Activated naive CD8-positive, alpha-beta T cell treated with anti-CD3 and anti-CD28 coated beads, Interleukin-2, amount 50 U/mL, for 16 hours (primary cell): ENCODE data around the gene NEDD4L.
"Not testable (repeated sequence)": the region's sequence is repeated elsewhere in the genome, so short reads cannot be mapped to it uniquely, and the experiment has no call there.

Experiments
- DNase-seq: peaks from one replicate; pipeline ENCODE4 v3.0.0-alpha.2; 2020; ENCODE audit warnings: low read depth, low spot score

The NEDD4L gene

GRCh38 chr18:58026857-58027256, 17.2 kb upstream of the NEDD4L start:
- no peak for DNase-seq

GRCh38 chr18:58027341-58027740, 16.7 kb upstream of the NEDD4L start:
- no peak for DNase-seq

DNA sequence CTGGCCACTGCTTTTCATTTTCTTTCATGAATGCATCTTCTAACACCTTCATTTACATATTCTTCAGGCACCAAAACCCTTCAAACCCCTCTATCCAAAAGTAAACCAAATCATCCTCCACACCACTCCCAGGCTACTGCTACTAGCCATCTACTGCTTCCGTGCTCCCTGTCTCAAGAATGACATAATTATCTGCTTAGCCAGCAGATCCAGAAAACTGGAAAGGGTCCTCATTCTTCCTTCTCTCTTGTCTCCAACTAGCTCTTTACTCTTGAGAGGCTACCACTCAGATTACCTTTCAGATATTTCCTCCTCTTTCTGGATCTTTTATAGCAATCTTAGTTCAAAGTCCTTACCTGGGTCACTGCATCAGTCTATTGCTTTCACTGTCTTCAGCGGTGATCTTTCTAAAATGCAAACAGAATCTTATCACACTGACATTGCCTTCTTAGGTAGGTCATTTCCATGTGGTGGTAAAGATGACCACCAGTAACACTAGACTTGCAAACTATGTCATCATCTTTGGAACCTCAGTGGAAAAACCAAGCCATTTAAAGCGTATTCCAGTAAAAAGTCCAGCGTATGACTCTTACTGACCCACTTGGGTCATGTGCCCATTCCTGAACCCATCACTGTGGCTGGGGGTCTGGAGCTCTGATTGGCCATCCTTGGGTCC, 15.8 kb upstream of the NEDD4L start:
- DNase-seq: no peak

GRCh38 chr18:58032233-58032632, 11.8 kb upstream of the NEDD4L start:
- no peak for DNase-seq

DNA sequence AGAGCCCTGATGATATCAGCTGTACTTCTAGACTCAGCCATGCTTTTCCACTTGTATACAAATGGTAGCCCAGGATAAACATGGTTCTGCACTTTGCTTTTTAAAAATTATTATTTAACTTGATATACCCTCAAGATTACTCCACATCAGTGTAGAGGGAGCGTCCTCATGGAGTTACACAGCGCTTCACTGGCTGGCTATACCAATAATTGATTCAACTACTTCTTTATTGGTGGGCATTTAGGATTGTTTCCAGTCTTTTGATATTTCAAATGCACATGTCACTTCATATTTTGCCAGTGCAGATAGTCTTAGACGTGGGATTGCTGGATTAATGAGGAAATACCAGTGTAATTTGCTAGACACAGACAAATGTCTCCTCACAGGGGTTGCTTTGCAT, 10.8 kb upstream of the NEDD4L start:
- no peak for DNase-seq

GRCh38 chr18:58034370-58034769, 9.7 kb upstream of the NEDD4L start:
- DNase-seq: no peak

GRCh38 chr18:58037163-58037562, 6.9 kb upstream of the NEDD4L start:
- DNase-seq: no peak

DNA sequence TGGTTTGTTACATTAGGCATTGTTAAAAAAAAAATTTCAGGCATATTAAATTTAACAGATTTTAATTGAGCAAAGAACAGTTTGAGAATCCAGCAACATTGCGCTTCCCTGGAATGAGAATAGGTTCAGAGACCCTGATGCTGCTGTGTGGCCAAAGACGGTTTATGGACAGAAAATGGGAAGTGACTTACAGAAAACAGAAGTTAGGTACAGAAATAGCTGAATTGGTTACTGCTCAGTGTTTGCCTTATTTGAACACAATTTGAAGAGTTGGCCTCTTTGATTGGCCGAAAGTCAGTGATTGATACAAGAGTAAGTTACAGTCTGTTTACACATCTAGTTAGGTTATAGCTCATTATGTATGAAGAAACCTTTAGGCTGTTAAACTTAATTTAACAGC, 6.0 kb upstream of the NEDD4L start:
- DNase-seq: no peak

- no peak for DNase-seq
These were observed 2.4 kb upstream of the NEDD4L start for GRCh38 chr18:58041633-58042032.

- DNase-seq: no peak
These were observed 1.1 kb upstream of the NEDD4L start for GRCh38 chr18:58042826-58043490.

DNA sequence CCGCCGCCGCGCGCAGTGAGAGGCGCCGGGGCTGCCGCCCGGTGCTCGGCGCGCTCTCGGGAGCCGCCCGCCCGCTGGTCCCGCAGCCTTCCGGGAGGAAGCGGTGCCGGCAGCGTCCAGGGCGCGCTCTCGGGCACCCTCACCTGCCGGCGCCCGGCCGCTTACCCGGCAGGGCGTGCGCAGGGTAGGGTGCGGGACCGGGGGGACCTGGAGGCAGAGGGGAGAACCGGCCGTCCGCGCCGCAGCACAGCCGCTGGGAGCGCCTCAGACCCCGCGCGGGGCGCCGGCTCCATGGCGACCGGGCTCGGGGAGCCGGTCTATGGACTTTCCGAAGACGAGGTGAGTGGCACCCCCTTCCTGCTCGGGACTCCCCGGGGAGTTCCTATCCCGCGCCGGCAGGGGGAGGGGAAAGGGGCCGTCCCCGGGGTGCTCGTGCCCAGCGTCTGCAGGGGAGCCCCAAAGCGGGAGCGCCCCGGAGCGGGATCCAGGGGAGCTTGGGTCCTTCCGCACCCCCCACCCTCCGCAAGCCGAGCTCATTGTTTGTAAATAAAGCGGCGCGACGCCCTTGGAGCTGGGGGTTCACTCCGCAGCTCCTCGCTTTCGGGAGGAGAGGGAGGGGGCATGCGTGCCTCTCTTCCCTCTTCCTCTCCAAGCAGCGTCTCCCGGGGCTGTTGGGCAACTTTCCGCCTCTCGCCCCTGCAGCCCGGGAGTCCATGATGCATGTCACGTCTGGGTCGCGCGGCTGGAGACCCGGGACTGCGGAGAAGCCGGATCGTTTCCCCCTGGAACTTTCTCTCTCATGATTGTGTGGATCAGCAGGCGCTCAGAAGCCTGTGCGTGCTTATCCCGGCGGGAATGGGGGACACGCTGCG, 580 bp downstream of the NEDD4L start:
- DNase-seq: no peak

DNA sequence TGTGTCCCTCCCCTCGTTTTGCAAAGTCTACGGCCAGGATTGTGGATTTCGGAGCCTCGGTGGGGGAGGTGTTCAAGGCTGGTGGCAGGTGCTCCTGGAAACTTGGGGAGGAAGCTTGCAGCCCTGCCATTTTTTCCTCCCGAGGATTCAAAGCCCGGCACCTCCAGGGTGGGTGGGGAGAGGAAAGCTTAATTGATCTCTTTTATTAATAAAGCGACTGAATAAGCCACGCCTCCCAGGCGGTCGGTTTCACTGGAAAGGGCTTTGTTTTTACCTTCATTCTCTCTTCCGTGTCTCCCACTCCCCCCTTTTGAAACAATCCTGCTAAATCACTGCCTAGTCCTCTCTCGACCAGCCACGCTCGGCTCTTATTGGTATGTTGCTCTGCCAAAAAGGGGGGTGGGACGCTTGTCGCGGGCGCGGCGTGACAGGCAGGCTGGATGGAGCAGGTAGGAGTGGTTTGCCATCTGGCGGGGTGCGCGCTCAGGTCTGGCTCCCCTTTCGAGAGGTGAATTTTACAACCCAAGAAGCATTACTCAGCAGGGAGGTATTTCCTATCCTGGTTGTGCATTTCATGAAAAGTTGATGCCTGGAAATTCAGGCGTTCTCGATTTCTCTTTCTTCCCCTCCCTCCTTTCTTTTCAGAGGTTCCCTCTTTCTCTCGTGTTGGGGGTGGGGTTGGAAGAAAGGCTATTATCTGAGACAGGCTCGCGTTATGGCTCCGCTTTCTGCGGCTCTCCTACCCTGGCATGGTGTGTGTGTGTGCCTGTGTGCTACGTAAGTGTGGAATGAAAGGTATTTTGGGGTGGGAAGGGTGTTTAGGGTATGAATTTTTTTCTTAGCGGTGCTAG, 1.4 kb downstream of the NEDD4L start:
- DNase-seq: no peak

DNA sequence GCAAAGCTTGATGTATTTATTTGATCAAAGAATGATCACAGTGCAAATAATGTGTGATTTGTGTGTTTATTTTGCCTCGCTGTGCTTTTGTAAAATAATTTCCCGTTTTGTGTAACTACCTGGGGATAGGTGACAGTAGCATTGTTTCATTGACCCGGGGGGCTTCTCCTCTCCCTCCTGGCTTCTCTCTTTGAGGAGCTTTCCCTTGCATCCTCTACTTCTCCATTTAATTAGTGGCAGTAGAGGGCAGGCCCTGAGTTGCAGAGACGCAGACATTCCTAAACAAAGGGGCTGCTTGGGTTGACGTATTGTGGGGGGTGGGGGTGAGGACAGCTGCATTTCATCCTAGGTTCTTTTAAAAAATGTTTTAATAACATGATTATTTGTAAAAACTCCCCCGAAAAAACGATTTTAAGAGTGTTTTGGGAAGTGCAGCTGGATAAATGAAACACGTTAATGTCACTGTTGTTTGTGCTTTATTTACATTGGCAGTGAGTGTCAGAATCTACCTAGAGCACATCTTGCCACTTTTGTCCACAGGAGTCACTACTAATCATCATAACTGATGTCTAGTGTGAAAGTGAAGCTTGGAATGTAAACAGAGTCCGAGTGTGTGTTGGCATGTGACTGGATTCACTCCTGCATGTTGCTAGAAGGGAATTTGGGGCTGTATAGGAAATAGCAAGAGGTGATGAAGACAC, 2.2 kb downstream of the NEDD4L start:
- DNase-seq: no peak

DNA sequence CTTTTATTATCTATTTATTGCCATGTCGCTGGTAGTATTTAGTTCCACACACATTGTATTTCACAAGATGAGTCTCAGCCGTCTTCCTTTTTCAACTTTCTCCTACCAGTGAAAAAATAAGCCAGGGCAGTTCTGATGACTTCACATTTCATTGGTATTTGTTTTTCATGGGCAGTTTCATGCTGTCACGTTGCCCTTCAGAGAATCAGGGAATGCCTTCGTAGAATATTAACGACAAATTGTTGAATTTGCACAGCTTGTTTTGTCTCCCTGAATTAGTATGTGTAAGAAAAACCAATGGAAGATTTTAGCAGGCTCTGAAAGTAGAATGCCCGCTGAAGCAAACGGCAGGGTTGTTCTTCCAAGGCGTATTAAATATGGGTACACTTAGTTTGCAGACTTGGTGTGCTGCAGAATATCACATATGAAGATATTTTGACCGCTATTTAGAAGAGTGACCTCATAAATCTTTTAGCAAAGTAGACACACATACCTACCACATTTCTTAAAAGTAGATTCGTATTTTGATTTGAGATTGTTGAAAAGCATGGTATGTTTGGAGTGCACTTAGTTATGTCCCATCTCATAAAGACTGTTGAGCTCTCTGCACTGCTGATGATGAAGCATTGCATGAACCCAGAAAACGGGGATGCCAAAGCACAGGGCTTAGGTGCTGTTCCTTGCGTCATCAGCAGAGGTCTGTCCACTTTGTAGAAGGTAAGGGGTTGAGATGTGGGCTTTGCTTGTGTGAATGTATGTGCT, 2.9 kb downstream of the NEDD4L start:
- DNase-seq: no peak

DNA sequence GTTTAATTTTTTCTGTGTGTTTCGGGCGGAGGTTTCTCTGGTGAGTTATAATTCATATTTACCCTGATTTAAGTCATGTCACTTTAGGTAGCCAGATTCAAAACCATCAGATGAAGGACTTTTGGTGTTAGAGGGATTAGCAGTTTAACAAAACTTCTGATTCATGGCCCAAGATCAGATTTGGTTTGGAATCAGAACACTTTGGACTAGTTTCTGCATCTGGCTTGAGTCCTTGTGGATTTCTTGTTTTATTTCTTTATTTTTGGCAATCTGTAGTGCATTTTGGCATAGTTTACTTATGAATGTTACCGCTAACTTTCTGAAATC, 3.5 kb downstream of the NEDD4L start:
- DNase-seq: no peak

- no peak for DNase-seq
These were observed 4.1 kb downstream of the NEDD4L start for GRCh38 chr18:58048081-58048642.

- DNase-seq: no peak
These were observed 5.1 kb downstream of the NEDD4L start for GRCh38 chr18:58049000-58049688.

DNA sequence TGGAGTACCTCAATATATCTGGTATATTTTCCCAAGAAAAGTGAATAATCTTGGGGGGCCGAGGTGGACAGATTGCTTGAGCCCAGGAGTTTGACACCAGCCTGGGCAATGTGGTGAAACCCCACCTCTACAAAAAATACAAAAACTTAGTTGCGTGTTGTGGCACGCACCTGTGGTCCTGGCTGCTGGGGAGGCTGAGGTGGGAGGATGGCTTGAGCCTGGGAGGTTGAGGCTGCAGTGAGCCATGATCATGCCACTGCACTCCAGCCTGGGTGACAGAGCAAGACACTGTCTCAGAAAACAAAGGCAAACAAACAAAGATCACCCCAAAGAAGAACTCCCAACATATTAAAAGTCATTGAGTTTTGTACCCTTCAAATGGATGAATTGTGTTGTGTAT, 6.9 kb downstream of the NEDD4L start:
- DNase-seq: not testable (repeated sequence)

- no peak for DNase-seq
These were observed 7.9 kb downstream of the NEDD4L start for GRCh38 chr18:58051765-58052460.
